Progenitor cell of endocrine pancreas (in vitro differentiated cells): ENCODE data around the gene DTNA. TPM values are rescaled to one million over a fixed set of nuclear protein-coding genes. Genes with fewer than 3 reads are reported as not detected.

ENCODE experiments used
- DNase-seq: peaks from one replicate; pipeline ENCODE4 v3.0.0; 2021; ENCODE audit warnings: low spot score; ENCODE audit not compliant: unreplicated experiment
- H3K27ac Mint-ChIP-seq: 2 replicates; pipeline ENCODE4 v1.8.0; 2021; ENCODE audit warnings: mild to moderate bottlenecking, moderate library complexity, mixed read lengths
- H3K27me3 Mint-ChIP-seq: 2 replicates; pipeline ENCODE4 v1.8.0; 2021; ENCODE audit warnings: mixed read lengths
- H3K36me3 Mint-ChIP-seq: 2 replicates; pipeline ENCODE4 v1.8.0; 2022; ENCODE audit warnings: mixed read lengths; ENCODE audit not compliant: insufficient read depth
- H3K4me1 Mint-ChIP-seq: 2 replicates; pipeline ENCODE4 v1.8.0; 2021; ENCODE audit warnings: low read depth, mixed read lengths
- H3K4me3 Mint-ChIP-seq: 2 replicates; pipeline ENCODE4 v1.8.0; 2021; ENCODE audit warnings: low read depth, mild to moderate bottlenecking, moderate library complexity, mixed read lengths
- H3K9me3 Mint-ChIP-seq: 2 replicates; pipeline ENCODE4 v1.8.0; 2021; ENCODE audit warnings: low read depth, mixed read lengths
- total RNA-seq: library from RNA; stranded (reverse); gene quantifications from 2 replicates; pipeline ENCODE4 v1.2.1, GENCODE V29; 2021
- TF ChIP-seq, protein P1 (sequence below): fragments of 200-600 bp; sonication (generic); IDR thresholded peaks from one replicate; pipeline ENCODE4 v1.5.0; 2021; ENCODE audit warnings: antibody characterized with exemption, mild to moderate bottlenecking; ENCODE audit not compliant: unreplicated experiment

The DTNA gene
- total RNA-seq, 1 donor from 2014 or later, result 25.4 TPM

DNA sequence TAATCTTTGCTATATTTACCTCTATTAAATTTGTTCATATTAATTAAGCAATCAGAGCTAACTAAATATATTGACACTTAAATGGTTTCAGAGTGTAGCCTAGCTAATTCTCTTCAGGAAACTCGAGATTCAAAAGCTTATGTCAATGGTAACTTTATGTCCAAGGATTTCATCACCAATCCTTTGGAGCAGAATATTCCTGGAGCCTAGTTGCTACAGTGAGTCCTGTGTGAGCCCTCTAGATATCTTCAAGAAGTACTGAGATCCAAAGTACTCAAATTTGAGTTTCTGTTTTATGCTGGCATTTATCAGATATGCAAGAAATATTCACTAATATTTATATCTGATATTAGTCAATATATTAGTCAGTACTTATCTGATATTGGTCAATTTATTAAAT lies 31.3 kb downstream of the DTNA start:
- H3K9me3 Mint-ChIP-seq, result no peaks in the 10 kb centered on the region
- no peak for DNase-seq
- H3K4me1 Mint-ChIP-seq, result peaks cover 4% of the 10 kb centered on the region
- no peak overlapping the region for H3K27ac Mint-ChIP-seq
- no peaks in the 10 kb centered on the region for H3K36me3 Mint-ChIP-seq
- no peaks in the 10 kb centered on the region for H3K27me3 Mint-ChIP-seq
- H3K4me3 Mint-ChIP-seq, result no peak overlapping the region
- TF ChIP-seq, protein P1, sequence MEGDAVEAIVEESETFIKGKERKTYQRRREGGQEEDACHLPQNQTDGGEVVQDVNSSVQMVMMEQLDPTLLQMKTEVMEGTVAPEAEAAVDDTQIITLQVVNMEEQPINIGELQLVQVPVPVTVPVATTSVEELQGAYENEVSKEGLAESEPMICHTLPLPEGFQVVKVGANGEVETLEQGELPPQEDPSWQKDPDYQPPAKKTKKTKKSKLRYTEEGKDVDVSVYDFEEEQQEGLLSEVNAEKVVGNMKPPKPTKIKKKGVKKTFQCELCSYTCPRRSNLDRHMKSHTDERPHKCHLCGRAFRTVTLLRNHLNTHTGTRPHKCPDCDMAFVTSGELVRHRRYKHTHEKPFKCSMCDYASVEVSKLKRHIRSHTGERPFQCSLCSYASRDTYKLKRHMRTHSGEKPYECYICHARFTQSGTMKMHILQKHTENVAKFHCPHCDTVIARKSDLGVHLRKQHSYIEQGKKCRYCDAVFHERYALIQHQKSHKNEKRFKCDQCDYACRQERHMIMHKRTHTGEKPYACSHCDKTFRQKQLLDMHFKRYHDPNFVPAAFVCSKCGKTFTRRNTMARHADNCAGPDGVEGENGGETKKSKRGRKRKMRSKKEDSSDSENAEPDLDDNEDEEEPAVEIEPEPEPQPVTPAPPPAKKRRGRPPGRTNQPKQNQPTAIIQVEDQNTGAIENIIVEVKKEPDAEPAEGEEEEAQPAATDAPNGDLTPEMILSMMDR, result no peak

DNA sequence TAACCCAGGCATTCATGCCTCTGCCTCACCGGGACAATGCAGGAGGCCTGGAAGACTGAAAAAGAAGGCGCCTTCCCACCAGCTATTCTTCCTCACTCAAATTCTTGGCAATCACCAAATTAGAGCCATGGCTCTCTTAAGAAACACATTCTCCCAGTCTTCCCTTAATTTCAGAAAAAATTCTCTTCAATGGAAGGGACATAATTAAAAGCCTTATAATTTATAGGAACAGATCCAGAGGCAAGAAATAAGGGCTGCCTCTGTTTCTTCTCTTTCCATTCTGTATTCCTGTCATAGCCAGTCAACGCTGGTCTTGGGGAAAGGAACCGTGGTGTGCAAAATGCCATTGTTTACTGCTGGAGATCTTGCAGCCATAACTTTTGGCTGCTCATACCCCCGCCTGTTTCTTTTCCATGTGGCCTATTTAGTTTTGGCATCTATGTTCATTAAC lies 32.8 kb downstream of the DTNA start:
- no peaks in the 10 kb centered on the region for H3K36me3 Mint-ChIP-seq
- no peak overlapping the region for H3K27ac Mint-ChIP-seq
- peaks cover 4% of the 10 kb centered on the region for H3K9me3 Mint-ChIP-seq
- H3K4me1 Mint-ChIP-seq, result peaks cover 4% of the 10 kb centered on the region
- TF ChIP-seq, protein P1, result no peak
- H3K27me3 Mint-ChIP-seq, result no peaks in the 10 kb centered on the region
- no peak for DNase-seq
- H3K4me3 Mint-ChIP-seq, result no peak overlapping the region

DNA sequence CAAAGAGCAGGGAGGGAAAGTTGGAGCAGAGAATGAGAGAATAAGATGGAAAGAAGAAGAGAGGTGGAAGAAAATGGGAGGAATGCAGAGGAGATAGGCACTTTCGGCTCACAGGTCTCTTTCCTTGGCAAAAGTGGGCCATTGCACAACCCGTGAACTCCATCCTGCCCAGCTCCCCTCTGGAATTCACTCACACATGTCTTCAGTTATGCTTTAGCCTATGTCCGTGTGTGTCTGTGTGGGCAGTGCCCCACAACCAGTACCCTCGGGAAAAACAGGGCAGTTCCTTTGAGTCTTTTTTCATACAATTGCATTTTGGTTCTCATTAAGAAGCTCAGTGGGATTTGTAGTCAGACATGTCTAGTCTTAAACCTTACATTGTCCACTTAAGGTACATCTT lies 34.5 kb downstream of the DTNA start:
- no peak overlapping the region for H3K27ac Mint-ChIP-seq
- no peak for DNase-seq

DNA sequence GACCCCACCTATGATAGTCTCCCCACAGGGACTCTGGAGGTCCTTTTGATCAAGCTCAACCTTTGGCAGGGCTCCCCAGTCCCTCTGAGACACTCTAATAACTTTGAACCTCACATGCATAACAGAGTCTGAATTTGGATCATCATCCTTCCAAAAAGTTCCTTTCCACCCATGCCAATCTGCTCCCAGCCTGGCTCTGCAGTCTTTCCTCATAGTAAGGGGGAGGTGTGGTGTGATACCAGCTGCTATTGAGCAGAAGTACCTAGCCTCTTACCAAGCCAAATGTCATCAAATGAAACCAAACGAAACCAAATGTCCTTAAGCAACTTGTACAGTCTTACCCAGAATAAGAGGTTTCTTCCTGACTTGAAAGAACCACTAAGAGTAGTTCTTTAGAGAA lies 36.5 kb downstream of the DTNA start:
- no peak for DNase-seq
- Mint-ChIP-seq H3K27ac (no peak overlapping the region), H3K9me3 (peaks cover 6% of the 10 kb centered on the region), H3K36me3 (no peaks in the 10 kb centered on the region), H3K27me3 (no peaks in the 10 kb centered on the region), H3K4me3 (no peak overlapping the region), H3K4me1 (no peaks in the 10 kb centered on the region)
- TF ChIP-seq, protein P1, result no peak

More for the DNA sequence above, 34.5 kb downstream of the DTNA start:
- peaks cover 6% of the 10 kb centered on the region for H3K9me3 Mint-ChIP-seq
- TF ChIP-seq, protein P1, result no peak
- no peaks in the 10 kb centered on the region for H3K27me3 Mint-ChIP-seq
- no peaks in the 10 kb centered on the region for H3K4me1 Mint-ChIP-seq
- no peak overlapping the region for H3K4me3 Mint-ChIP-seq
- no peaks in the 10 kb centered on the region for H3K36me3 Mint-ChIP-seq

DNA sequence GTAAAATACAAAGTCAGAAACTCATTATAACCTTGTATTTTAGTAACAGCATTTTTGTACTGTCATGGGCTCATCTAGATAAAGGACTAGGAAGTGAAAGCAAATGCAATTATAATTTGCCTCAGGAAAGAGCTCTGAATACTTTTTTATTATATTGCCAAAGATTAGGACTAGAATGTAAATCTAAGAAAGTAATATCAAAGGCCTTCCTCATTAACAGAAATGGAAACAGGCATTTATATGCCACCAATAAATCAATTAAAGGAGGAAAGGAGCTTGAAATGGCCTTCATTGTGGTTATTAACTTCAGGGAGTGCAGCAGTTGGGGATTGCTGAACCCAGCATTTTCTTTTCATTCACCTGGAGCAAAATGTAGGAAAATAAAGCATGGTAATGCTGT lies 39.6 kb downstream of the DTNA start:
- TF ChIP-seq, protein P1, result no peak
- Mint-ChIP-seq H3K27me3 (no peaks in the 10 kb centered on the region), H3K27ac (no peak overlapping the region), H3K4me3 (no peak overlapping the region), H3K9me3 (peaks cover 15% of the 10 kb centered on the region), H3K4me1 (no peaks in the 10 kb centered on the region), H3K36me3 (no peaks in the 10 kb centered on the region)
- no peak for DNase-seq
